SHP77 (cell line): ENCODE measurements around the gene VPS33A.
"Not testable (repeated sequence)": the region's sequence is repeated elsewhere in the genome, so short reads cannot be mapped to it uniquely, and the experiment has no call there.

Source experiments
- DNase-seq, 2 experiments: peaks; one replicate each; lab custom pipeline; 2025; lab: John Stamatoyannopoulos, UW

Gene VPS33A

GRCh38 chr12:122266230-122266901, at the start of gene VPS33A:
VPS33A (minus strand) TSS chr12:122266494; CDS start chr12:122266408, 86 bp downstream.
- peak; percentile 98 for DNase-seq

GRCh38 chr12:122312926-122313325, 46.6 kb upstream of the VPS33A start:
- no peak for DNase-seq

- no peak for DNase-seq
Measured at GRCh38 chr12:122311696-122312095, 45.4 kb upstream of the VPS33A start.

GRCh38 chr12:122310626-122311333, 44.5 kb upstream of the VPS33A start:
- DNase-seq: no peak

GRCh38 chr12:122309564-122310121, 43.3 kb upstream of the VPS33A start:
- DNase-seq: no peak

GRCh38 chr12:122308811-122309210, 42.5 kb upstream of the VPS33A start:
- no peak for DNase-seq

- DNase-seq: no peak
Measured at GRCh38 chr12:122306407-122306806, 40.1 kb upstream of the VPS33A start.

GRCh38 chr12:122304924-122305323, 38.6 kb upstream of the VPS33A start:
- DNase-seq: no peak

- DNase-seq: no peak
Measured at GRCh38 chr12:122303068-122303467, 36.8 kb upstream of the VPS33A start.

- DNase-seq: no peak
Measured at GRCh38 chr12:122298071-122298748, 31.9 kb upstream of the VPS33A start.

GRCh38 chr12:122297494-122297893, 31.2 kb upstream of the VPS33A start:
- DNase-seq: no peak

- no peak for DNase-seq
Measured at GRCh38 chr12:122295877-122296276, 29.6 kb upstream of the VPS33A start.

- DNase-seq: no peak
Measured at GRCh38 chr12:122293081-122293480, 26.8 kb upstream of the VPS33A start.

- DNase-seq: no peak
Measured at GRCh38 chr12:122291431-122291830, 25.1 kb upstream of the VPS33A start.

- no peak for DNase-seq
Measured at GRCh38 chr12:122283680-122284079, 17.4 kb upstream of the VPS33A start.

GRCh38 chr12:122282061-122282460, 15.8 kb upstream of the VPS33A start:
- peak in 1 of 2 experiments; percentile 46 for DNase-seq

GRCh38 chr12:122276242-122276641, 9.9 kb upstream of the VPS33A start:
- DNase-seq: no peak

GRCh38 chr12:122275459-122275858, 9.2 kb upstream of the VPS33A start:
- no peak for DNase-seq

GRCh38 chr12:122265886-122266229, 436 bp downstream of the VPS33A start:
- DNase-seq: peak in 1 of 2 experiments; percentile 51

- no peak for DNase-seq
Measured at GRCh38 chr12:122265476-122265875, 818 bp downstream of the VPS33A start.

GRCh38 chr12:122260735-122261134, 5.6 kb downstream of the VPS33A start:
- not testable (repeated sequence) for DNase-seq

GRCh38 chr12:122258939-122259338, 7.4 kb downstream of the VPS33A start:
- DNase-seq: not testable (repeated sequence)

- not testable (repeated sequence) for DNase-seq
Measured at GRCh38 chr12:122258462-122258861, 7.8 kb downstream of the VPS33A start.
